H54 (cell line): ENCODE data around the gene PALM3.

Experiments
- DNase-seq: peaks from one replicate; pipeline ENCODE4 v3.0.0; 2011; ENCODE audit warnings: low spot score, mixed read lengths; ENCODE audit not compliant: insufficient read length
- FAIRE-seq: peaks from 3 replicates; lab custom pipeline; 2011; peaks lifted over from hg19 to GRCh38; lab: Jason Lieb, UNC
- POLR2A ChIP-seq: IDR thresholded peaks from 2 replicates; pipeline ENCODE4 v1.6.1; 2011; ENCODE audit warnings: low read depth, mild to moderate bottlenecking, low read length

The PALM3 gene

GRCh38 chr19:14019100-14019499, 42.8 kb downstream of the PALM3 start:
- FAIRE-seq (no peak), DNase-seq (no peak)
- no peak for TF ChIP-seq POLR2A

- DNase-seq (no peak), FAIRE-seq (no peak)
- TF ChIP-seq POLR2A, result no peak
These were observed 46.3 kb downstream of the PALM3 start for GRCh38 chr19:14015524-14016035.

GRCh38 chr19:14012378-14012915, 49.4 kb downstream of the PALM3 start:
- DNase-seq (no peak), FAIRE-seq (no peak)
- TF ChIP-seq POLR2A, result no peak

- FAIRE-seq (no peak), DNase-seq (peak; percentile 68)
- peak; percentile 59 for TF ChIP-seq POLR2A
These were observed 54.9 kb downstream of the PALM3 start for GRCh38 chr19:14006766-14007562.

GRCh38 chr19:14006085-14006765, 55.7 kb downstream of the PALM3 start, which contains the start of gene RFX1:
TSS of gene RFX1 (minus strand) at chr19:14006320. CDS start at chr19:13993843, 12,477 bp downstream.
- FAIRE-seq, result peak; percentile 65

GRCh38 chr19:14005349-14006084, 56.4 kb downstream of the PALM3 start:
- FAIRE-seq (no peak), DNase-seq (no peak)
- no peak for TF ChIP-seq POLR2A

More at GRCh38 chr19:14006085-14006765, 55.7 kb downstream of the PALM3 start, which contains the start of gene RFX1:
- peak; percentile 88 for DNase-seq
- no peak for TF ChIP-seq POLR2A

- no peak for DNase-seq
- no peak for TF ChIP-seq POLR2A
- FAIRE-seq, result no peak
These were observed 57.1 kb downstream of the PALM3 start for GRCh38 chr19:14004619-14005348.
